Measurements from ENCODE around the gene METTL22. TPM values are rescaled to one million over a fixed set of nuclear protein-coding genes. Genes with fewer than 3 reads are reported as not detected.

METTL22 gene
- polyA plus RNA-seq, 1 donor from 2014 or later, result 51.3 TPM

GRCh38 chr16:8655184-8655717, 33.8 kb downstream of the METTL22 start:
- no peaks in the 10 kb centered on the region for H3K9me2 ChIP-seq (ENCODE audit: insufficient read depth, low read length)
- peak; percentile 19 for TF ChIP-seq CTCF (IDR thresholded peaks at IDR 0.05; ENCODE audit: poor library complexity, severe bottlenecking)
- TF ChIP-seq TAF1 (IDR thresholded peaks at IDR 0.05; ENCODE audit: low read depth), result no peak
- H3K27me3 ChIP-seq (ENCODE audit: insufficient read depth, low read depth, low read length), result no peaks in the 10 kb centered on the region
- H4K20me1 ChIP-seq (ENCODE audit: insufficient read depth), result no peaks in the 10 kb centered on the region
- no peak overlapping the region for H3K27ac ChIP-seq (ENCODE audit: low read length)
- H3K36me3 ChIP-seq (ENCODE audit: insufficient read depth, low read length), result no peaks in the 10 kb centered on the region
- no peaks in the 10 kb centered on the region for H3F3A ChIP-seq (ENCODE audit: insufficient read depth, low read length, poor library complexity, severe bottlenecking)
- H3K4me2 ChIP-seq (ENCODE audit: low read length), result no peak overlapping the region
- no peaks in the 10 kb centered on the region for H3K79me2 ChIP-seq (replicated peaks; ENCODE audit: insufficient read depth, low read length)
- H3K9me3 ChIP-seq (ENCODE audit: low read length), result no peaks in the 10 kb centered on the region
- no peak overlapping the region for H2AFZ ChIP-seq (ENCODE audit: low read depth, low read length)
- H3K4me3 ChIP-seq (ENCODE audit: low read length), result no peak overlapping the region
- no peak overlapping the region for H3K9ac ChIP-seq (ENCODE audit: low read length)

- Histone ChIP-seq H3K27ac (ENCODE audit: low read length) (no peak overlapping the region), H3K9ac (ENCODE audit: low read length) (no peak overlapping the region), H3K9me2 (ENCODE audit: insufficient read depth, low read length) (no peaks in the 10 kb centered on the region)
Observed at GRCh38 chr16:8656376-8656775, 34.9 kb downstream of the METTL22 start.

More at GRCh38 chr16:8656376-8656775, 34.9 kb downstream of the METTL22 start:
- H2AFZ ChIP-seq (ENCODE audit: low read depth, low read length), result no peak overlapping the region
- no peak overlapping the region for H3K4me2 ChIP-seq (ENCODE audit: low read length)
- no peaks in the 10 kb centered on the region for H3K27me3 ChIP-seq (ENCODE audit: insufficient read depth, low read depth, low read length)
- TF ChIP-seq SMC3 (conservative IDR thresholded peaks at IDR 0.05; ENCODE audit: poor library complexity) (no peak), EP300 (conservative IDR thresholded peaks at IDR 0.05; ENCODE audit: poor library complexity, severe bottlenecking) (no peak), REST (IDR thresholded peaks at IDR 0.05; ENCODE audit: borderline replicate concordance) (no peak), RAD21 (conservative IDR thresholded peaks at IDR 0.05) (no peak), CTCF (IDR thresholded peaks at IDR 0.05; ENCODE audit: poor library complexity, severe bottlenecking) (no peak), TAF1 (IDR thresholded peaks at IDR 0.05; ENCODE audit: low read depth) (no peak), POLR2AphosphoS5 (IDR thresholded peaks at IDR 0.05) (no peak), EZH2 (IDR thresholded peaks at IDR 0.05; ENCODE audit: borderline replicate concordance, insufficient read depth, low read length, poor library complexity, severe bottlenecking) (no peak), MXI1 (conservative IDR thresholded peaks at IDR 0.05; ENCODE audit: poor library complexity, severe bottlenecking) (no peak)
- no peaks in the 10 kb centered on the region for H3F3A ChIP-seq (ENCODE audit: insufficient read depth, low read length, poor library complexity, severe bottlenecking)
- no peaks in the 10 kb centered on the region for H3K79me2 ChIP-seq (replicated peaks; ENCODE audit: insufficient read depth, low read length)
- no peaks in the 10 kb centered on the region for H4K20me1 ChIP-seq (ENCODE audit: insufficient read depth)
- no peak overlapping the region for H3K4me3 ChIP-seq (ENCODE audit: low read length)
- H3K9me3 ChIP-seq (ENCODE audit: low read length), result no peaks in the 10 kb centered on the region
- no peaks in the 10 kb centered on the region for H3K36me3 ChIP-seq (ENCODE audit: insufficient read depth, low read length)
